Measurements from ENCODE around the gene C1QTNF8. TPM values are rescaled to one million over a fixed set of nuclear protein-coding genes. Genes with fewer than 3 reads are reported as not detected.
A peak's percentile ranks its signal among the peaks of the same experiment; 100 is the strongest.

Gene C1QTNF8
- total and polyA plus RNA-seq, 2 of the 13 experiments (the other 11 are each of a cell fraction or from before 2014, with no cell fraction given) = 0.09 TPM; not detected in 1

GRCh38 chr16:1082266-1082951 is 13.6 kb downstream of the C1QTNF8 start (continued):
- TF ChIP-seq, protein P1, sequence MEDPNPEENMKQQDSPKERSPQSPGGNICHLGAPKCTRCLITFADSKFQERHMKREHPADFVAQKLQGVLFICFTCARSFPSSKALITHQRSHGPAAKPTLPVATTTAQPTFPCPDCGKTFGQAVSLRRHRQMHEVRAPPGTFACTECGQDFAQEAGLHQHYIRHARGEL (CRISPR knock-in tag; IDR thresholded peaks at IDR 0.05) = peak; percentile 80; the same call in 1 of the 2 replicates
- TF ChIP-seq, protein P2, sequence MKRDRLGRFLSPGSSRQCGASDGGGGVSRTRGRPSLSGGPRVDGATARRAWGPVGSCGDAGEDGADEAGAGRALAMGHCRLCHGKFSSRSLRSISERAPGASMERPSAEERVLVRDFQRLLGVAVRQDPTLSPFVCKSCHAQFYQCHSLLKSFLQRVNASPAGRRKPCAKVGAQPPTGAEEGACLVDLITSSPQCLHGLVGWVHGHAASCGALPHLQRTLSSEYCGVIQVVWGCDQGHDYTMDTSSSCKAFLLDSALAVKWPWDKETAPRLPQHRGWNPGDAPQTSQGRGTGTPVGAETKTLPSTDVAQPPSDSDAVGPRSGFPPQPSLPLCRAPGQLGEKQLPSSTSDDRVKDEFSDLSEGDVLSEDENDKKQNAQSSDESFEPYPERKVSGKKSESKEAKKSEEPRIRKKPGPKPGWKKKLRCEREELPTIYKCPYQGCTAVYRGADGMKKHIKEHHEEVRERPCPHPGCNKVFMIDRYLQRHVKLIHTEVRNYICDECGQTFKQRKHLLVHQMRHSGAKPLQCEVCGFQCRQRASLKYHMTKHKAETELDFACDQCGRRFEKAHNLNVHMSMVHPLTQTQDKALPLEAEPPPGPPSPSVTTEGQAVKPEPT (CRISPR knock-in tag; IDR thresholded peaks at IDR 0.05; ENCODE audit: low read depth) = peak; percentile 90; the same call in 1 of the 2 replicates
- 0 out of 2 replicates have a peak, but pooled peaks have one; percentile 13 for TF ChIP-seq MZF1 (CRISPR knock-in tag; IDR thresholded peaks at IDR 0.05; ENCODE audit: borderline replicate concordance)
- TF ChIP-seq ZNF333 (CRISPR knock-in tag; IDR thresholded peaks at IDR 0.05; ENCODE audit: borderline replicate concordance) = no peak
- TF ChIP-seq ATF7-NPFF (CRISPR knock-in tag; IDR thresholded peaks at IDR 0.05; ENCODE audit: low read depth) = peak; percentile 86
- TF ChIP-seq ZNF761 (CRISPR knock-in tag; conservative IDR thresholded peaks at IDR 0.05) = 0 out of 2 replicates have a peak, but pooled peaks have one; percentile 29
- no peak for TF ChIP-seq MAFK (conservative IDR thresholded peaks at IDR 0.05 in 1 of 2, IDR thresholded peaks at IDR 0.05 in 1 of 2; ENCODE audit: low read length in 2 of 2)
- TF ChIP-seq CREB3 (CRISPR knock-in tag; IDR thresholded peaks at IDR 0.05) = no peak
- peak; percentile 87 for TF ChIP-seq FOXO1 (CRISPR knock-in tag; IDR thresholded peaks at IDR 0.05)
- peak; percentile 91; the same call in 1 of the 2 replicates for TF ChIP-seq PLSCR1 (CRISPR knock-in tag; IDR thresholded peaks at IDR 0.05; ENCODE audit: borderline replicate concordance)
- peak; percentile 96 for TF ChIP-seq FOSL2 (CRISPR knock-in tag; IDR thresholded peaks at IDR 0.05)
- peak; percentile 99 for TF ChIP-seq ZNF430 (CRISPR knock-in tag; IDR thresholded peaks at IDR 0.05)
- peak; percentile 97 for TF ChIP-seq ZNF607 (CRISPR knock-in tag; IDR thresholded peaks at IDR 0.05; ENCODE audit: borderline replicate concordance)
- TF ChIP-seq WIZ (CRISPR knock-in tag; IDR thresholded peaks at IDR 0.05) = peak; percentile 92
- TF ChIP-seq ZNF550 (CRISPR knock-in tag; IDR thresholded peaks at IDR 0.05; ENCODE audit: borderline replicate concordance) = 0 out of 2 replicates have a peak, but pooled peaks have one; percentile 69
- TF ChIP-seq RBM39 (IDR thresholded peaks at IDR 0.05; ENCODE audit: low read depth, low read length, poor library complexity, severe bottlenecking) = no peak
- peak; percentile 79; the same call in 1 of the 2 replicates for TF ChIP-seq SMAD1 (CRISPR knock-in tag; IDR thresholded peaks at IDR 0.05; ENCODE audit: borderline replicate concordance, low read depth)
- no peak for TF ChIP-seq ARNT (IDR thresholded peaks at IDR 0.05)
- peak; percentile 98 for TF ChIP-seq ZNF552 (CRISPR knock-in tag; IDR thresholded peaks at IDR 0.05; ENCODE audit: borderline replicate concordance)
- TF ChIP-seq ZKSCAN5 (CRISPR knock-in tag; IDR thresholded peaks at IDR 0.05) = no peak
- peak; percentile 29 for TF ChIP-seq CBX5 (CRISPR knock-in tag; IDR thresholded peaks at IDR 0.05; ENCODE audit: borderline replicate concordance)
- TF ChIP-seq JUN (CRISPR knock-in tag; IDR thresholded peaks at IDR 0.05) = peak; percentile 92; the same call in 1 of the 2 replicates
- peak in 1 of 2 experiments; percentile 67; a peak in 1 of 4 replicates for TF ChIP-seq ATF4 (CRISPR knock-in tag; IDR thresholded peaks at IDR 0.05)
- TF ChIP-seq PLRG1 (conservative IDR thresholded peaks at IDR 0.05) = no peak
- TF ChIP-seq POLR2G (IDR thresholded peaks at IDR 0.05; ENCODE audit: low read depth, low read length) = peak; percentile 56; the same call in 1 of the 2 replicates
